Skin of body (tissue), 2 donors: Measurements from ENCODE around the gene DRD2. TPM values are rescaled to one million over a fixed set of nuclear protein-coding genes. Genes with fewer than 3 reads are reported as not detected.
A peak's percentile ranks its signal among the peaks of the same experiment; 100 is the strongest.

Experiments used
- DNase-seq: peaks from one replicate; lab custom pipeline; 2025; lab: John Stamatoyannopoulos, UW
- total RNA-seq: library from RNA; depleted of rRNA; stranded (reverse); fragments of >200 nt; gene quantifications from one replicate; pipeline ENCODE4 v1.2.3, GENCODE V29; 2014

DRD2 gene
- total RNA-seq, 1 donor from 2014 or later: 0.20 TPM

DNA sequence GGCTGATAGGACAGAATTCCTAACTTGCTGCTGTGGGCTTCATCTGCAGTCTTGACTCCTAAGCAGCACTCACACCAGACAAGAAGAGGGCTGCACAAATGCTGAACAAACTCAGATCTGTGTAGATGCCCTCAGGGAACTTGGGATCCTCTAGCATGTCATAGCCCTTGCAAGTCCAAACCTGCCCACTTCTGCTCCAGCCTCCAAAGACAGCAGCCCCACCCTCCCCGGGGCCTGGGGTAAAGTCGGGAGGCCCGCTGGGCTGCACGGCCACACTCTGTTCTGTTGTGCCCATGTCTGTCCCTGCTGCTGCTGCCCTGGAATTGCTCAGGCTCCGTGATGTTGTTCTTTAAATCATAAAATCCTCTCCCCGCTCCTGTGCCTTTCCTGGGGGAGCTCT is 28.3 kb downstream of the DRD2 start:
- DNase-seq: no peak

DNA sequence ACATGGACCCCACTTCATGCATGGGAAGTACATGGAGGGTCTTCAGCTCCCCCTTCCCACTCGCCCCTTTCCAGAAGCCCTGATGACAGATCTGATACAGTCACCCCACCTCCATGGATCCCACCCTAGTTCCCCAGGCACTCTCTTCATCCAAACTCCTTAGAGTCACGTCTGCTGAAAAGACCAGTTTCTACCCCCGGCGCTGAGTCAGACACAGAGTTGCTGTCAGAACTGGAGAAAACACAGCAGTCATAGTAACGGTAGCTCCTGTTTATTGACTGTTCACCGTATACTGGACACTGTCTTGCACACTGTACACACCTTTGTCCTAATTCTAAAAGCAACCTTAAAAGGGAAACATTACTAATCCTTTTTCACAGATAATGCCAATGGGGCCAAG is 29.1 kb downstream of the DRD2 start:
- no peak for DNase-seq

DNA sequence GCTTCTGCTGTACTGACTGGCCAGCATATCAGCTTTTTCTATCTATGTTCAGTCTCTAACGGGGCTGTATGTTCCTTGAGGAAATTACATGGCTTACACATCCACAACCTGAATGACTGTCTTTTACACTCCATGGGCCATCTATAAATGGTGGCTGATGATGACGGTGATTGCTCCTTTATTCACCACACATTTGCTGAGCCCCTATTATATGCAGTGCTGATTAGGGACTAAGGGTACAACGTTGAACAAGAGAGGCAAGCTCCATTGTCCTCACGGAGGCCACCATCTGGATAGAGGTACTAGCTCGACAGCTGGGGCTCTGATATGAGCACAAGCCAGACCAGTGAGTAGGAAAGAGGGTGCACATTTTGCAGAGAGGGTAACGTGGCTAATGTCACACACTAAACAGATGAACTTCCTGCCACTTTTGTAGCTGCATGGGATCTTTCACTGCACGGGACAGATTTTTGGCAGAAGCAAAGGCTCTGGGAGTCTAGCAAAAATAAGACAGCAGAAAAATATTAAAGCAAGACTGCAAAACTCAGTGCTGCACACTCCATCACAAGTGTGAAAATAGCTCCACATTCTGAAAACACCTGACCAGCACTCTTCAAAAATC is 30.6 kb downstream of the DRD2 start:
- no peak for DNase-seq

DNA sequence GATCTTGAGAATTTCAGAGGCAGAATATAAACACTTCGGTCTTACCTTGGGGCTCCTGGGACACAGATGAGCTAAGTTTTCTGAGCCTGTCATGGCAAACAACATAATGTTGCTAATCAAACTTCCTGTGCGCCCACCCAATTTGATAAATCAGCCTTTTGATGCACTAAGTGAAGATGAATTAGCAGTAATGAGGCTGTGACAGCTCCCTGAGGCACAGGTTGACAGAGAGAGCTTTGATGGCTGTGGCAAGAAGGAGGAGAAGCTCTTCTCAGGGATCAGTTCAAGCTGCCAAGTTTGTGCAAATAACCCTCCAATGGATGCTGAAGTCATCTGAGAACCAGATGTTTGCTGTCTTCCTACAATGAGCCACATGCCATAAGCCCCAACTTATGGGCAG is 34.4 kb downstream of the DRD2 start:
- DNase-seq: peak; percentile 14

DNA sequence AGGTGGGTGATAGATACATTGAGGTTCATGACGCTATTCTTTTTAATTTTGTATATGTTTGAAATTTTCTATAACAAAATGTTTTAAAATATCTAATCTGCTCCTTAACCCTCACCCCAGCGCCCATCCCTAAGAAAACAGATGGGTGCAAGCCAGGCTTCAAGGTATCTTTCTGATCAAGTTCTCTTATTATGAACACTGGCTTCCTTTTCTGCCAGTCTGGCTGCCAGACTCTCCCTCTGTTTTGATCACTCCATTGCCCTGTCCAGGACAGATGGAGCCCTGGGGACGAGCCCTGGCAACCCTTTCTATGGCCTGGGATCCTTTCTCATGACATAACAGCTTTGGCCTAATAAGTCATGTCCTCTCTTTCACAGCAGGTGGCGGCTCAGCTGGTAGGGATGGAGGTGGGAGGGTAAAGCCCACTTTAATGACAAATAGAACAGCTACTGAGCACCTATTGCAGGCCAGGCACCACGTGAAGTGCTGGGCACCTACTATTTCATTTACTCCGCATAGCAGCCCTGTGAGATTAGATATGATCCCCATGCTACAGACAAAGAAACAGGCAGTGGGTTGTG is 38.4 kb downstream of the DRD2 start:
- no peak for DNase-seq

DNA sequence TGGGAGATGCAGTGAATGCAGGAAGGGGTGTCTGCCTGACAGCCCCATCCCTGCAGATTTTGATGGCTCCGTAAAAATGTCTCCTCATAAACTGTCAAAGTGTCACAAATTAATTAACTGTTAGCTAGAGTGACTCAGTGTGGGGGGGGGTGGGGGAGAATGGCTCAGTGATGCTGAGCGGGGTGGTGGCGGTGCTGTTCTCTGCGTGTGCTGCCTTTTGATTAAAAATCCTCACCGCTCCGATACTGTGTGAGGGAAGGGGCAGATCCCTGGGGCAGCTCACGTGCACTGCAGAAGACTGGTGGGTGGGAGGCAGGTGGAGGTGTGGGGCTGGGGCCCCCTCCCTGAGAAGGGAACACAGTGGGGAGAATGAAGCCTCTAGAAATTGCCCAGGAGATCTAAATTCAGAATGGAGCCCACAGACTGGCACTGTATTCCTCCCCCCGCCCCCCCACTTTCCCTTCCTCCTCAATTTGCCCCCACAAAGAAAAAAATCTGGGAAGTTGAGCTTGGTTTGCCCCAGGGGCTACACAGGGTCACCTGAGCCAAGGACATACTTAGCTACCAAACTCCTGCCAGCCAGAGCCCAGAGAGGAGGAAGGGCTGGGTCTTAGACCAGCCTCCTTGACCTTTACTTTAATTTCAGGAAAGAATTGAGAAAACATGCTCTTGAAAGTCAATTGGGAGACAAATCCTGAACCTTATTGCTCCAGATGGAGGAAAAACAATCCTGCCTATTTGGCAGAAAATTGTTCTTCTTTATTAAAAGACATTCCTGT is 39.8 kb downstream of the DRD2 start:
- no peak for DNase-seq

DNA sequence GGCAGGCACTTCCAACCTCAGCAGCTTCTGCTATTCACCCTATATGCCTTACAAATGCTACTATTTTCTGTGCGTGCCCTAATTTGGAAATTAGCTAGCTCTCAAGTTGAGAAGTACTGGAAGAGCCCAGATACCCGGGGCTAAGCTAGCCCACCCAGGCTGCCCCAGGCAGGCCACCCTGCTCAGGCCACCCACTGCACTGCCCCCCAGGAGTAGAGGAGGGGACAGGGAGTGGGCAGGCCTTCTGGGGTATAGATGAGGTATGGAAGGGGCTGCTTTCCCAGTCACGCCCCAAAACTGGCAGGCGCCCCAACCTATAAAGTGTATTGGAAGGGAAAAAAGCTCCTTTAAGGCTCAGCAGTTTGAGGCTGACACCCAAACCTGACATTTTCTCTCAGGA is 43.5 kb downstream of the DRD2 start:
- DNase-seq: no peak

DNA sequence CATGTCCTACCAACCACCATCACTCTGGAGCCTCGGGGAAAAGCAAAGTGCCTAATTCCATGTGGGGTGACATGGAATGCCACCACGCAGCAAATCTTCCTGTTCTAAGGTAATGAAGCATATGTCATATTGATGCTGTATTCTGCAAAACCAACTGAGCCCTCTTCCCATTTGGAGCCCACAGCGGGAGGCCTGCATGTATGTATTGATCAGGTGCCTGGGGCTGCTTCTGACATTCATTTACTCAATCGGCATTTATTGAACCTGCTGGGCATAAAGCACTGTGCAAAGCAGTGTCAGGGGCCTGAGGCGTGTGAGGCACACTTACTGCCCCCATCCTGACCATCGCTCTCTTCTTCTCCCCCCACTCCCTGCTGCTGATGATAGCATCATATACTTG is 48.5 kb downstream of the DRD2 start:
- no peak for DNase-seq

DNA sequence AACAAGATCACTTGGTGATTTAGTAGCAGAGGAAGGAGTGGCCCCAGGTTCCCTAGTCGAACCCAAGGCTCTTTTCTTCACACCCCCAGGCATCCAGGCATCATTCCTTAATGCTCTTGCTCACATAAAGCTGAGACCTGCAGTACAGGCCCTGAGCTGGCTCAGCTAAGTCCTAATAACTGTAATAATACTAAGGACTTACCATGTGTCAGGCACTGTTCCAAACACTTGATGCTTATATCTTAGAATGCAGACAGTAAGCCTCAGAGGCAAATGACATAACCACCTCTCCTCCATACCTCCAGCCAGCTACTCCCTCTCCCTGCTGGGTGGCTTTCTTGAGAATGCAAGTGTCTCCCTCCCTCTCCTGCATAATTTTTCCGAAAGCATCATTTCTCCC is 54.4 kb downstream of the DRD2 start:
- DNase-seq: no peak

DNA sequence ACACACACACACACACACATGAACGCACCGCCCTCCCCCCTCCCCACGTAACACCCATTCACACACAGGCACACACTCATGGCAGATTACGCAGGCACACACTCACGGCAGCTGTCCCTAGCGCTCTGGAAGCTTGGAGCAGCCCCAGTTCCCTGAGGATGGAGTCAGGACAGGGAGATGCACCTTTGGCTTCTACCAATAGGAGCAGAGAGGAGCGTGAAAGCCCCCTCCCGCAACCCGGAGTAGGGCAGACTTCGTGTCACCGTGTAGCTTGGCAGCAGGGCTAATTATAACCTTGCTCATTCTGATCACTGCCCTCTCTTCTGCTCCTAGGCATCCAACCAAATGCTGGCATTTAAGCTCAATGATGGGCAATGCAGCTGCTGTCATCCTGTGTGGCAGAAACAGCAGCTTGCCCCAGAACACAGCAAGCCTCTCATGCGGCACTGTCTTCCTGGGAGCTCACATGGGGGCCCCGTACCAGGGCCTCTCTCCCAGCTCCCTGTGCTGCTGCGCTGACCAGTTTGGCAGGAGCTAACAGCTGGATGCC is 55.7 kb downstream of the DRD2 start:
- DNase-seq: no peak

DNA sequence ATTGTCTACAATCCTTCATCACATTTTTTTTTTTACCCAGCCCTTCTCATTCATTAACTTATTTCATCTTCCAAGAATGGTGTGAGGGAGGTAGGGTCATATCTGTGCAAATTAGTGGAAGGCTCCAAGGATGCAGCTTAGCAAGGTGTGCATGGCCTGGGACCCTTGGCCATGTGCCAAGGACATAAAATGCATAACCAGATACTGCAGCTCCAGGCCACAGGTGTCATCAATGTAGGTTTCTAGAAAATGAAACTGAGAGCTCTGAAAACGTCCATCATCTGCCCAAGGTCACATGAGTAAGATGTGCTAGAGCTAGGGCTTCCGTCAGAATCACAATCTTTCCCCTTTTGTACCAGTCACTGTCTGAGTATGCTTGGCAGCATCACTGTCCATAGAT is 57.8 kb downstream of the DRD2 start:
- no peak for DNase-seq

DNA sequence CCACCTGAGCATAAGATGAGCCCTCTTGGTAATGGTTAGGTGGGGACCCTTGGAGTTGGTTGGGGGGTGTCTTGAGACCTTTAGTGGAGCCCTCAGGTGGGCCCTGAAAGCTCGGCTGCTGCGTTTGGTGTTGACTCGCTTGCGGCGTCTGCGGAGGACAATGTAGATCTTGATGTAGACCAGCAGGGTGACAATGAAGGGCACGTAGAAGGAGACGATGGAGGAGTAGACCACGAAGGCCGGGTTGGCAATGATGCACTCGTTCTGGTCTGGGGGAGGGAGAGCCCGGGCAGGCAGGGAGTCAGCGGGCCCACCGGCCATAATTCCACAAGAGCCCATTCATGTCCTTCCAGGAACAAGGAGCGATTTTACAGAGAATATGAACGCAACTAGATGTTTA is 59.9 kb downstream of the DRD2 start:
- no peak for DNase-seq

DNA sequence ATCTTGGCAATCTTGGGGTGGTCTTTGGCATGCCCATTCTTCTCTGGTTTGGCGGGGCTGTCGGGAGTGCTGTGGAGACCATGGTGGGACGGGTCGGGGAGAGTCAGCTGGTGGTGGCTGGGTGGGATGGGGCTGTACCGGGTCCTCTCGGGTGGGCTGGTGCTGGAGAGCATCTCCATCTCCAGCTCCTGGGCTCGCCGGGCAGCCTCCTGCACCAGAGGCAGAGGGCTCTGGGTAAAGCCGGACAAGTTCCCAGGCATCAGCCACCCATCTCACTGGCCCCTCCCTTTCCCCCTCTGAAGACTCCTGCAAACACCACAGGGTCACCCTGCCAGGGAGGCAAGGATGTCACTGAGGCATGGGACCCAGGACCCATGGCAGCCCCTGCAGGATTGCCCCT is 62.5 kb downstream of the DRD2 start:
- DNase-seq: no peak

DNA sequence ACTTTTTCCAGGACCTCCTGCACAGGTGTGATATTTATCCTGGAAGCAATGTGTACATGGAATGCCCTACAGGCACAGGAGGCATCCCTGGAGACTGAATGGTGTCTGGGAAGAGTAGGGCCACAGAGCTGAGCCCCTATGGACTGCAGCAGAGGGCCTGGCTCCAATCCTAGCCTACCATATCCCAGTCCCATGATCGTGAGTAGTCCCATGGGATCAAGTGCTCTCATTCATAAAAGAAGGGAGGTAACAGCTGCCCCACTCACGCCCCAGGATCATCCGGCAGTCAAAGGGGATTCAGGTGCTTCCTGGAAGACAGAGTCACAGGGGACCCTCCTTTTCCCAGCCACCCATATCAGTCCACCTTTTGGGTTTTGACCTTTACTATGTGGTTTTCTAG is 63.7 kb downstream of the DRD2 start:
- no peak for DNase-seq

DNA sequence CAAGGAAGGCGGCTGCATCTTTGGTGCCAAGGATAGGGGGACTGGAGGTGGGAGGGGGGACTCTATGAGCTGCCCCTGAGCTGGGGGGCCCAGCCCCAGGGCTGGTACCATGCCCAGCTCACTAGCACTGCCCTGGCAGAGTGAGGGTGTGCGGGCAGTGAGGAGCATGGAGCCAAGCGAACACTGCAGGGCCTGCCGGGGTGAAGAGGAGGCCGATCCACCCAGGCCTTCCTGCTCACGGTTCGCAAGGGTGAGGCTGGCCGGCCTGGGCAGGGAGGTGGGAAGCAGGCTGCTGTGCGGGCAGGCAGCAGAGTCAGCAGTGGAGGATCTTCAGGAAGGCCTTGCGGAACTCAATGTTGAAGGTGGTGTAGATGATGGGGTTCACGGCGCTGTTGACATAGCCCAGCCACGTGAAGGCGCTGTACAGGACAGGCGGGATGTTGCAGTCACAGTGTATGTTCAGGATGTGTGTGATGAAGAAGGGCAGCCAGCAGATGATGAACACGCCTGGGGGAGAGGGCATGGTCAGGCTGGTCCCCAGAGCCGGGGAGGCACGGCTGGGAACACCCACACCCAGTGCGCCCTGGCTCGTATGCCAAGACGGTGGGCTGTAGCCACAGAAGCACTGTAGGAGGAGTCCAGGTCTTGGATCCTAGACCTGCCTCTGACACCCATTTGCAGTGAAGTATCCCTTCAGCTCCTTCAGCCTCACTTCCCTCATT is 64.6 kb downstream of the DRD2 start:
- DNase-seq: no peak

DNA sequence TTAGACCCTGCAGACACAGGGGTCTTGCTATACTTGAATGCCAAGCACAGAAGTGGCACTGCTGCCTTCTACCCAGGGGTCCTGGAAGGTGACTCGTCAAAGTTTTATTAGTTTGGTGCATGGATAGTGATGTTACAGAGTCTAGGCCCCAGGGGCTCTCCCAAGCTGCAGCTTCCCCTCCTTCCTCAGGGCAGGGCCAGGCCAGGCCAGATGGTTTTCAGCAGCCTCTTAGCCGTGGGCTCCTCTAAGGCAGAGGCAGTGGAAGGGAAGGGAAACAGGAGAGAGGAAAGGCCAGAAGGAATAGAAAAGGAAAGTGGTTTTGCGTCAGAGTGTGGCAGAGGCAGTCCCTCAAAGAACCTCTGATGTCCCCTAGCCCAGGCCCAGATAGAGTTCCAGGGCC is 65.7 kb downstream of the DRD2 start:
- DNase-seq: no peak

DNA sequence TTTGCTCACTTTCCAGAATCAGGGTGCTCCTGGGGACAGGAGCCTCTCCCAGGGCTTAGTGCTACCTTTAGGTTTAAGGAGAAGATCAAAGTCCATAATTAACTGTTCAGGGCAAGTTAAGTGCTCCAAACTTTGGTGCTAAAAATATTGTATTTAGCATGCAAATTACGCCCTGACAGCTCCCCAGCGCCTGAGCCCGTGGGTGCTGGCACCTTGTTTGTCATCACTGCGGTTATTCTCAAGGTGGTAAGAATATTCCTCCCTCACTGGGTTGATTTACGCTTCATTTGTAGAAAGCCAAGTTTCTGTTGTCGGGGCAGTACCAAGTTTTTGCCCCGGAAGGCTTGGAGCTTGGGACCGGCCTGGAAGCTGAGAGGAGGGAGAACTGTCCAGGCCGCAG is 66.3 kb downstream of the DRD2 start:
- no peak for DNase-seq

DNA sequence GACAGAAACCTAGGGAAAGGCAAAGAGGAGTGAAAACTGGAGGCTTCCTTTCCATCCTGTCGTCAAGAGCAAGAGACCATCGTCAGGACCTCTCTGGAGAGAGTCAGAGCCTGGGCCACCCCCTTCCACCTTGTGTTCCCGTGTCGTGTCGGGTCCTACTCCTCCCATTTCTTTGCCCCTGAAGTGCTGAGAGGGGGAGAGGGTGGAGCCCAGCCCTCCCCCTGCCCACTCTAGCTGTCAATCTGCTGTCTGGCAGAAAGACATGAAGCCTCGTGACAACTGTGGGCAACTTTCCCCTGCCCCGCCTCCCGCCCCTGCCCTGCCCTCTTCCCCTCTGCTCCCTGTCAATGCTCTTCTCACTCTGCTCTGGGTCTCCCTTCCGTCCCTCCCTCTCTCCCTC is 67.0 kb downstream of the DRD2 start:
- DNase-seq: no peak

DNA sequence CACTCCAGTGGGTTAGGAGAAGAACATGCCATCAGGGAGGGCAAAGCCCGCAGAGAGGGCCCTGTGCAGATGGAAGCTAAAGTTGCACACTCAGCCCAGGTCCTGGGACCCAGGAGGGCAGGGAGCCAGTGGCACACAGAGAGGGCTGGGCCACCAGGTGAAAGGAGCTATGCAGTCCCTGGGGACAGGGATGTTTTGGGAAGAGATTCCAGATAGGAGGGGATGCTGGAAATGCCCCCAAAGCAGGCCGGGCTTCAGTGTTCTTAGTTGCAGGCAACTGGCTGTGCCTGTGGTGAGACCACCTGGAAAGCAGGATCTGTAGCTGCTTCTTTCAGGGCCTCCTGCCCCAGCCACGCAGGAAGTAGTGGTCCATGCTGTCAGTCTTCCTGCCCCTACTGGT is 68.0 kb downstream of the DRD2 start:
- DNase-seq: no peak

DNA sequence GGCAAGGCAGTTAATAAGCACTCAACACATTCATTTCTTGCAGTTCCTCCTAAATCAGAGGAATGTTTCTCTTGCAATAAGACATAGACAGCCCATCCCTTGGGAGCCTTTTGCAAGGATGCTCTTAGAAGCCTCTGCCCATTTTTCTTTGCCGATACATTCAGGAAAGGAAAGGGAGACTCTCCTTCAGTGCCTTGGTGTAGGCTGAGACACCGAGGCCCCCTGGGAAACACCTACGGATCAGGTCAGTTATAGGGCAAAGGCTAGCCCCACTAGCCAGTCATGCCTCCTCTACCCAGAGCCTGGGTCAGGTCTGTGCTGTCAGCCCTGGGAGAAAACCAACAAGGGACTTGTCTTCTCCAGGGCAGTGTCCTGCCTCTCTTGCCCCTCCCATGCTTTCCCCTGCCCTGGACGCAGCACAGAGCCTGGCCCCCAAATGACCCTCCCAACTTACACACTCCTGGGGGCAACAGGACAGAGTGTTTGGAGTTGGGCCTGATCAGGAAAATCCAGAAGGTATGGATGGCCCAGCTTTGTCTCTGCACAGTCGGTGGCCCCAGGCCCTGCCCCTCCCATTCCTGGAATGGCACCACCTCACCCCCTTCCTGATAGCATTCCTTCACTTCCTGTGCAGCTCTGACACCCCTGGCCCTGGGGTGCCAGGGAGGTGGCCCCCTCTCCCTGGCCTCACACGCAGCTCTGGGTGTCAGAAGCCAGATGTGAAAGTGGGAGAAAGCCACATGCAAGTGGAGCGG is 69.3 kb downstream of the DRD2 start:
- DNase-seq: no peak

DNA sequence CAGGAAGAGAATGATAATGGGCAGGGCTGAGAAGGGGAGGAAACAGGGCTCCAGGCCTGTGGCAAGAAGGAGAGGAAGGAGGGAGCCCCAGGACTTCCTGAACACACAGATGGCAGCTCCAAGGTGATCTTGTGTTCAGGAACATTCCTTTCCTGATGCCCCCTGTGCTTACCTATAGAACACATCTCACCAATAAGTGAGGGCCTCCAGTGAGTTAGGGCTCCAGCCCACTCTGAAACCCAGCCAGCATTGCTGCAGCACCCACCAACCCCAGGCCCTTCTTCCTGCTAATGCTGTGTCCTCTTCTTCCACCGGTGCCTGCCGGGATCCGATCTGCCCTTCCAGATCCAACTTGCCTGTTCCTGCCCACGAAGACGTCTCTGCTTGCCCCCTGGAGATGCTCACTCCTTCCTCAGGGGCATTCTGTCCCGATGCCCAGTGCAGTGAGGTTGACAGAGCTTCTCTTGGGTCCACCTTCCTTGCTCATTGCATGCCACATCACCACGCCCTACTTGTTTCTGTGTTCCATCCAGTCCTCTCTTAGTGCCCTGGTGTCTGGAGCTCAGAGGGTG is 70.3 kb downstream of the DRD2 start:
- no peak for DNase-seq
